Myometrial cell (primary cell): ENCODE measurements around the gene THEM5. TPM values are rescaled to one million over a fixed set of nuclear protein-coding genes. Genes with fewer than 3 reads are reported as not detected.

ENCODE experiments used
- total RNA-seq: library from RNA; depleted of rRNA; stranded (reverse); fragments of >200 nt; gene quantifications from 2 replicates; pipeline ENCODE4 v1.2.3, GENCODE V29; 2015

Gene THEM5
- not detected in 2 replicates for total RNA-seq

GRCh38 chr1:151853411-151853943 is at the start of gene THEM5:
THEM5 (minus strand) TSS chr1:151853712; CDS start chr1:151853565, 147 bp downstream.

GRCh38 chr1:151839457-151840403 is 13.8 kb downstream of the THEM5 start, which contains the start of gene C2CD4D:
C2CD4D (minus strand) TSS chr1:151839820; CDS start chr1:151838989, 831 bp downstream.

GRCh38 chr1:151831605-151832004 is 21.9 kb downstream of the THEM5 start, which contains the start of gene RORC:
RORC (minus strand) TSS chr1:151831802; CDS start chr1:151831764, 38 bp downstream.

GRCh38 chr1:151805066-151805820 is 48.3 kb downstream of the THEM5 start, which contains the start of gene LINGO4:
LINGO4 (minus strand) TSS chr1:151805419; CDS start chr1:151802704, 2,715 bp downstream.

Other genes starting within 250 kb of the THEM5 start
- 13.3 and 16.0 TPM in 2 replicates for gene SNX27, start 241.7 kb downstream of the THEM5 start, total RNA-seq
- gene CELF3, start 136.9 kb downstream of the THEM5 start, total RNA-seq, result 0.86 TPM in 1 of 2 replicates, not detected in the other
- not detected in 2 replicates for gene RIIAD1, start 132.2 kb downstream of the THEM5 start, total RNA-seq
- gene MRPL9, start 90.2 kb downstream of the THEM5 start, total RNA-seq, result 85.8 and 118 TPM in 2 replicates
- gene TDRKH, start 63.2 kb downstream of the THEM5 start, total RNA-seq, result 5.8 and 9.5 TPM in 2 replicates
- gene LINGO4, start 48.3 kb downstream of the THEM5 start, total RNA-seq, result not detected in 2 replicates
- gene RORC, start 21.9 kb downstream of the THEM5 start, total RNA-seq, result not detected in 2 replicates
- gene C2CD4D, start 13.9 kb downstream of the THEM5 start, total RNA-seq, result not detected in 2 replicates
- gene THEM4, start 55.8 kb upstream of the THEM5 start, total RNA-seq, result 5.2 and 11.3 TPM in 2 replicates
- gene S100A10, start 140.1 kb upstream of the THEM5 start, total RNA-seq, result 148 and 157 TPM in 2 replicates
- 548 and 613 TPM in 2 replicates for gene S100A11, start 183.3 kb upstream of the THEM5 start, total RNA-seq
- gene TCHHL1, start 235.4 kb upstream of the THEM5 start, total RNA-seq, result not detected in 2 replicates